GM12873 (cell line): ENCODE data around the gene PRKD1.

Experiments
- CTCF ChIP-seq: IDR thresholded peaks from 2 replicates; pipeline ENCODE4 v1.5.1; 2012; ENCODE audit warnings: low read depth, mild to moderate bottlenecking, moderate library complexity, low read length, control low read depth; ENCODE audit not compliant: insufficient read depth; ENCODE audit errors: missing control alignments

PRKD1 gene

GRCh38 chr14:29684926-29685325, 242.7 kb downstream of the PRKD1 start:
- TF ChIP-seq CTCF: no peak

GRCh38 chr14:29682789-29683188, 244.9 kb downstream of the PRKD1 start:
- TF ChIP-seq CTCF: no peak

DNA sequence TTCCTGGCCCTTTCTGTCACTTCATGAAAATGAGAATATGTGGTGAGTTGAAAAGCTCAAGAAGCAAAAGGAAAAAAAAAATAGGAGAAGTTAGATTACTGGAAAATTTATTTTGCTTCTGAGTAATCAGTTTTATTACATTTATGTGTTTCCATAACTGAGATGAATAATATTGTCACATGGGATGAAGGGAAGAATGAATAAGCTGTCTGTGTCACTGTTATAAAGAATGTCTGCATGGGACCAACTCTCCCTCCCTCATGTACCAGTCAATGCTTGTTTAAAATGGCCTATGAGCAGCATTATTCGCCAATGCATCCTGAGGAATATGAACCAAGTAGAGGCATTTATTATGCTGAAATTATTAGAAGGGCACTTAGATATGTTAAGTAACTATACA, 246.3 kb downstream of the PRKD1 start:
- no peak for TF ChIP-seq CTCF

GRCh38 chr14:29674566-29675285, 252.9 kb downstream of the PRKD1 start:
- no peak for TF ChIP-seq CTCF

DNA sequence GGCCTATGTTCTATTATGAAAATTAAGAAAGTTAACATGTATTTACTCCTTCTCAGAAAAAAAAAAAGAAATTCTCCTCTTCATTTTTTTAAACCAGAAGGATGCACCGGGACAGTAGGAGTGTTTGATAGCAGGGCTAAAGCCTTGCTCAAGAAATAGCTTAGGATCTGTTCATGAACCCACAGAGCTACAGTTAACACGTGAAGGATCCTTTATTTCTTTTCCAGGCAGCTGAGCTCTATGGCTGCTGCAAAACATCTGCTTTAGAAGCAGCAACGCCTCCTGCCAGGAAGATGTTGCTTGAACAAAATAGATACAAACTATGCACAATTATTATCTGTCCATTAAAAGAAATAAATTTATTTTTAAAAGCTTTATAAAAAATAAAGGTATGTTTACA, 254.8 kb downstream of the PRKD1 start:
- TF ChIP-seq CTCF: no peak

DNA sequence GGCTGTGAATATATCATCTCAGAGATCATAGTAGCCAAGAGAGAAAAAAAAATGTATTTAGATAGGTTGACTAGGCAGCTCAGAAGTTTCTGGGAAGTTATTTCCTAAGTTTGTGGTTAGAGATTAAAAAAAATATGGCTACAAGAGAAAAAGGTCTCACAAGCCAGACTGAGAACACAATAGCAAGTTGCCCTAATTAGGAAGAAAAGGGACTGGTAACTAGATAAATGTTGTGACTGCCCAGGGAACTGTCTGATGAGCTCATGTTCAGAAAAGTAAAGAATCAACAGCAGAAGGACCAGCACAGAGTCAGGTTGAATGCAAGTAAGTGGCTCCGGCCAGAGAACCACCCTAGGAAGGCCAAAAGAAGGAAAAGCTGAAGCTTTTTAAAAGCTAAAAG, 256.6 kb downstream of the PRKD1 start:
- TF ChIP-seq CTCF: no peak

GRCh38 chr14:29668201-29668600, 259.4 kb downstream of the PRKD1 start:
- no peak for TF ChIP-seq CTCF
